Adrenal gland (tissue), 12 donors: ENCODE data around the gene NPIPB8. TPM values are rescaled to one million over a fixed set of nuclear protein-coding genes. Genes with fewer than 3 reads are reported as not detected.

ENCODE experiments used
- polyA plus RNA-seq, 3 donors: library from polyadenylated mRNA; stranded (reverse); fragments of 200-250 nt in 2 of 3; fragments of 350-450 nt in 1 of 3; fragmentation: Illumina TruSeq in 1 of 3; extraction: RNeasy Lipid Tissue Mini Kit (QIAGEN cat#74804) in 1 of 3; gene quantifications; one replicate each; pipeline ENCODE4 v1.2.3, GENCODE V29; 2013 to 2014
- total RNA-seq, 9 donors: library from RNA; depleted of rRNA in 4 of 9; stranded (reverse); fragments of >200 nt in 4 of 9; fragments of 120-200 nt in 1 of 9; fragmentation: NEBNext Ultra II Directional in 1 of 9; extraction: Animal tissue kit (Norgen Biotek cat#: 25700) in 1 of 9; gene quantifications; one replicate each; pipeline versions ENCODE4 v1.1.0 to v1.2.4, GENCODE V29; 2013 to 2023
- donor health status: healthy with polysubstance abuse.
- donor health status: Bipolar disorder and iron deficiency.
- donor health status: DM: yes; HTN: yes; CAD: no.
- donor health status: DM: no; HTN: no; CAD: no.
- donor health status: DM: no; HTN: no; CAD: no.
- donor health status: DM: yes; HTN: yes; CAD: no.

The NPIPB8 gene
- total and polyA plus RNA-seq, 12 donors, result 1.8 TPM; not detected in 11

Other genes starting within 250 kb of the NPIPB8 start
- 100 to 1,000 TPM in 3 of 9 donors, 10 to 100 TPM in 6; 32.4 to 313 (median 74.9) TPM for gene EIF3CL, start 234.2 kb upstream of the NPIPB8 start, total RNA-seq
- 10 to 100 TPM; 47.2 to 79.0 (median 59.2) TPM for gene EIF3CL, start 234.2 kb upstream of the NPIPB8 start, polyA plus RNA-seq
- gene NPIPB7, start 165.7 kb upstream of the NPIPB8 start, total RNA-seq, result under 1 TPM in 2 of 9 donors, not detected in 7; 0.18 to 0.51 TPM
- gene NPIPB7, start 165.7 kb upstream of the NPIPB8 start, polyA plus RNA-seq, result under 1 TPM; 0.16 to 0.56 (median 0.54) TPM
- gene CLN3, start 146.0 kb upstream of the NPIPB8 start, total RNA-seq, result 10 to 100 TPM in 8 of 9 donors, 1 to 10 TPM in 1; 8.4 to 78.0 (median 42.5) TPM
- 10 to 100 TPM; 19.0 to 25.9 (median 19.4) TPM for gene CLN3, start 146.0 kb upstream of the NPIPB8 start, polyA plus RNA-seq
- gene APOBR, start 143.4 kb upstream of the NPIPB8 start, total RNA-seq, result 1 to 10 TPM in 8 of 9 donors, under 1 TPM in 1; 0.11 to 4.6 (median 2.4) TPM
- gene APOBR, start 143.4 kb upstream of the NPIPB8 start, polyA plus RNA-seq, result 10 to 100 TPM in 1 of 3 donors, 1 to 10 TPM in 1, under 1 TPM in 1; 0.99 to 18.2 (median 5.8) TPM
- 1 to 10 TPM in 1 of 9 donors, under 1 TPM in 2, not detected in 6; 0.29 to 1.7 (median 0.32) TPM for gene IL27, start 131.2 kb upstream of the NPIPB8 start, total RNA-seq
- 1 to 10 TPM in 1 of 3 donors, under 1 TPM in 1, not detected in 1; 0.17 to 2.1 TPM for gene IL27, start 131.2 kb upstream of the NPIPB8 start, polyA plus RNA-seq
- 100 to 1,000 TPM in 6 of 9 donors, 10 to 100 TPM in 2, 1 to 10 TPM in 1; 4.9 to 746 (median 221) TPM for gene NUPR1, start 99.1 kb upstream of the NPIPB8 start, total RNA-seq
- 100 to 1,000 TPM; 123 to 317 (median 305) TPM for gene NUPR1, start 99.1 kb upstream of the NPIPB8 start, polyA plus RNA-seq
- 10 to 100 TPM; 21.8 to 64.1 (median 29.7) TPM for gene SGF29, start 84.1 kb upstream of the NPIPB8 start, total RNA-seq
- gene SGF29, start 84.1 kb upstream of the NPIPB8 start, polyA plus RNA-seq, result 100 to 1,000 TPM in 1 of 3 donors, 10 to 100 TPM in 2; 18.4 to 118 (median 81.1) TPM
- gene SULT1A2, start 41.0 kb upstream of the NPIPB8 start, total RNA-seq, result 10 to 100 TPM in 1 of 9 donors, 1 to 10 TPM in 8; 1.6 to 22.5 (median 3.1) TPM
- 1 to 10 TPM in 2 of 3 donors, under 1 TPM in 1; 0.55 to 5.3 (median 2.1) TPM for gene SULT1A2, start 41.0 kb upstream of the NPIPB8 start, polyA plus RNA-seq
- gene SULT1A1, start 28.0 kb upstream of the NPIPB8 start, total RNA-seq, result 100 to 1,000 TPM in 6 of 9 donors, 10 to 100 TPM in 3; 62.4 to 367 (median 119) TPM
- gene SULT1A1, start 28.0 kb upstream of the NPIPB8 start, polyA plus RNA-seq, result 100 to 1,000 TPM in 1 of 3 donors, 10 to 100 TPM in 2; 47.2 to 162 (median 72.8) TPM
- 100 to 1,000 TPM in 8 of 9 donors, 10 to 100 TPM in 1; 99.7 to 575 (median 339) TPM for gene EIF3C, start 73.4 kb downstream of the NPIPB8 start, total RNA-seq
- 1,000 to 10,000 TPM in 2 of 3 donors, 100 to 1,000 TPM in 1; 459 to 3,047 (median 2,044) TPM for gene EIF3C, start 73.4 kb downstream of the NPIPB8 start, polyA plus RNA-seq
- 1 to 10 TPM in 4 of 9 donors, under 1 TPM in 2, not detected in 3; 0.46 to 5.1 (median 1.4) TPM for gene NPIPB9, start 113.7 kb downstream of the NPIPB8 start, total RNA-seq
- under 1 TPM in 2 of 3 donors, not detected in 1; 0.47 to 0.97 TPM for gene NPIPB9, start 113.7 kb downstream of the NPIPB8 start, polyA plus RNA-seq
- 100 to 1,000 TPM in 2 of 9 donors, 10 to 100 TPM in 7; 26.1 to 118 (median 87.3) TPM for gene ATXN2L, start 184.9 kb downstream of the NPIPB8 start, total RNA-seq
- gene ATXN2L, start 184.9 kb downstream of the NPIPB8 start, polyA plus RNA-seq, result 100 to 1,000 TPM in 2 of 3 donors, 10 to 100 TPM in 1; 44.3 to 342 (median 126) TPM
- gene TUFM, start 208.3 kb downstream of the NPIPB8 start, total RNA-seq, result 100 to 1,000 TPM; 144 to 239 (median 208) TPM
- gene TUFM, start 208.3 kb downstream of the NPIPB8 start, polyA plus RNA-seq, result 100 to 1,000 TPM; 173 to 323 (median 181) TPM
- 100 to 1,000 TPM in 1 of 9 donors, 10 to 100 TPM in 8; 29.6 to 108 (median 55.0) TPM for gene SH2B1, start 225.8 kb downstream of the NPIPB8 start, total RNA-seq
- gene SH2B1, start 225.8 kb downstream of the NPIPB8 start, polyA plus RNA-seq, result 100 to 1,000 TPM in 2 of 3 donors, 10 to 100 TPM in 1; 17.1 to 236 (median 119) TPM
- gene ATP2A1, start 240.4 kb downstream of the NPIPB8 start, total RNA-seq, result 1 to 10 TPM in 2 of 9 donors, under 1 TPM in 6, not detected in 1; 0.17 to 1.2 (median 0.67) TPM
- gene ATP2A1, start 240.4 kb downstream of the NPIPB8 start, polyA plus RNA-seq, result 1 to 10 TPM in 1 of 3 donors, under 1 TPM in 2; 0.05 to 1.1 (median 0.88) TPM